ENCODE measurements around the gene DNAJC1.

DNA sequence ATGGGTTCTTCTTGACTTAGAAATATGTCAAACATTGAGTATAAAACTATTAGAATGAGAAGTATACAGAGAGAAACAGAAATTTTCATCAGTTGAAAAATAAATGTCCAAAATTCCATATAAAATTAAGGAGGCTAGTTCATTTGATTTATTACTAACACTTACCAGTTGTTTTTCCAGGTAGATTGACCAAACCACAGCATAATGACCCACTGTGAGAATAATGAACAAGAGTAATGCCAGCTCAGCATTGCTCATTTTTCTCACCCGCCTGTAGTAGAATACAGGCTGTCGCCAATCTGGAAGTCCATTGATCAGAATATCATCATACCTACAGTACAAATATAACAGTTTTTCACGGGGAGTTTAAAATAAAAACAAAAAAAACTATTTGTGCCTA lies 82.9 kb downstream of the DNAJC1 start:
- TF ChIP-seq, protein P1, sequence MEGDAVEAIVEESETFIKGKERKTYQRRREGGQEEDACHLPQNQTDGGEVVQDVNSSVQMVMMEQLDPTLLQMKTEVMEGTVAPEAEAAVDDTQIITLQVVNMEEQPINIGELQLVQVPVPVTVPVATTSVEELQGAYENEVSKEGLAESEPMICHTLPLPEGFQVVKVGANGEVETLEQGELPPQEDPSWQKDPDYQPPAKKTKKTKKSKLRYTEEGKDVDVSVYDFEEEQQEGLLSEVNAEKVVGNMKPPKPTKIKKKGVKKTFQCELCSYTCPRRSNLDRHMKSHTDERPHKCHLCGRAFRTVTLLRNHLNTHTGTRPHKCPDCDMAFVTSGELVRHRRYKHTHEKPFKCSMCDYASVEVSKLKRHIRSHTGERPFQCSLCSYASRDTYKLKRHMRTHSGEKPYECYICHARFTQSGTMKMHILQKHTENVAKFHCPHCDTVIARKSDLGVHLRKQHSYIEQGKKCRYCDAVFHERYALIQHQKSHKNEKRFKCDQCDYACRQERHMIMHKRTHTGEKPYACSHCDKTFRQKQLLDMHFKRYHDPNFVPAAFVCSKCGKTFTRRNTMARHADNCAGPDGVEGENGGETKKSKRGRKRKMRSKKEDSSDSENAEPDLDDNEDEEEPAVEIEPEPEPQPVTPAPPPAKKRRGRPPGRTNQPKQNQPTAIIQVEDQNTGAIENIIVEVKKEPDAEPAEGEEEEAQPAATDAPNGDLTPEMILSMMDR (IDR thresholded peaks at IDR 0.05; ENCODE audit: low read length) = no peak
- TF ChIP-seq EZH2phosphoT487 (IDR thresholded peaks at IDR 0.05; ENCODE audit: low read length) (no peak), EZH2 (optimal IDR thresholded peaks at IDR 0.05; ENCODE audit: low read depth, low read length) (no peak)
